Cardiac muscle cell (in vitro differentiated cells and primary cell): ENCODE measurements around the gene SLC66A3. TPM values are rescaled to one million over a fixed set of nuclear protein-coding genes. Genes with fewer than 3 reads are reported as not detected.

Experiments used
- DNase-seq, 2 donors: peaks; one replicate each; pipeline versions ENCODE4 v3.0.0 to v3.0.0-alpha.2; 2010 to 2017; ENCODE audit warnings: low read depth in 1 of 2, low spot score in 1 of 2
- H3K27ac ChIP-seq: fragments of 200-600 bp; sonication (generic); 2 replicates; pipeline ENCODE4 v1.5.1; 2016
- H3K27me3 ChIP-seq: fragments of 200-600 bp; sonication (generic); 2 replicates; pipeline ENCODE4 v1.6.0; 2016; ENCODE audit warnings: control low read depth
- H3K36me3 ChIP-seq: fragments of 200-600 bp; sonication (generic); 2 replicates; pipeline ENCODE4 v1.5.1; 2016; ENCODE audit warnings: control low read depth
- H3K4me1 ChIP-seq: fragments of 200-600 bp; sonication (generic); 2 replicates; pipeline ENCODE4 v1.8.1; 2017; ENCODE audit warnings: low read depth, mild to moderate bottlenecking, mixed run types
- H3K4me3 ChIP-seq: fragments of 200-600 bp; sonication (generic); 2 replicates; pipeline ENCODE4 v1.5.1; 2016; ENCODE audit warnings: mild to moderate bottlenecking
- H3K9me3 ChIP-seq: fragments of 200-600 bp; sonication (generic); 2 replicates; pipeline ENCODE4 v1.5.1; 2017; ENCODE audit warnings: low read depth, mild to moderate bottlenecking, control low read depth
- polyA plus RNA-seq: library from polyadenylated mRNA; unstranded; fragments of >200 nt; fragmentation: Nextera tagmentation; extraction: Ambion mirVana; gene quantifications from 2 replicates; pipeline ENCODE4 v1.2.1, GENCODE V29; 2016
- total RNA-seq: library from RNA; depleted of rRNA; stranded (reverse); fragments of >200 nt; gene quantifications from 2 replicates; pipeline ENCODE4 v1.2.3, GENCODE V29; 2016
- TF ChIP-seq, protein P1 (sequence below): IDR thresholded peaks from 2 replicates; pipeline ENCODE4 v1.5.1; 2012; ENCODE audit warnings: low read depth, mild to moderate bottlenecking, low read length

SLC66A3 gene
- total RNA-seq (14.9 and 16.7 TPM in 2 replicates), polyA plus RNA-seq (7.1 and 15.5 TPM in 2 replicates)

DNA sequence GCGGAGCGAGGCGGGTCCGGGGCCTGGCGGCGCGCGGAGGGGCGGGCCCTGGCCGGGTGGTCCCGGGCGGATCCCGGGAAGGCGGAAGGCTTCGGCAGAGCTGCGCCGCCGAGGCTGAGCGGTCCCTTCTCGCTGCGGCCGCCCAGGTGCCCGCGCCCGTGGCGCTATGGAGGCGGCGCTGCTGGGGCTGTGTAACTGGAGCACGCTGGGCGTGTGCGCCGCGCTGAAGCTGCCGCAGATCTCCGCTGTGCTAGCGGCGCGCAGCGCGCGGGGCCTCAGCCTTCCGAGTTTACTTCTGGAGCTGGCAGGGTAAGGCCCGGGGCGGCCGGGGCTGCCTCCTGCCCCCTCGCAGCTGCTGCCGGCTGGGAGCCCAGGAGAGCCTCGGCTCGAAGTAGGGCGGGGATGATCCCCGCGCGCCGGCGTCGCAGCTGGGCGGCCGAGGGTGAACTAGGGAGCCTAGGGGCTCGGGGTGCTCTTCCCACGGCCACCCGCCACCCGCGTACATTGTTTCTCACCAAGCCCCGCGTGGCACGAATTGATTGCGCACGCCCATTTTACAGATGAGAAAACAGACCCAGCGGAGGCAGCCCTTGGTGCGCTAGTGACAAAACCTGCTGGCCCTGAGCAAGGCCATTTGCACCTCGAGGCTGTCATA is at the start of gene SLC66A3:
SLC66A3 (plus strand) TSS at position 87 of the 655 bp plus-strand sequence; CDS start at position 167, 80 bp downstream.
- H3K27ac ChIP-seq = peak within 1 kb of the TSS; percentile 67
- TF ChIP-seq, protein P1, sequence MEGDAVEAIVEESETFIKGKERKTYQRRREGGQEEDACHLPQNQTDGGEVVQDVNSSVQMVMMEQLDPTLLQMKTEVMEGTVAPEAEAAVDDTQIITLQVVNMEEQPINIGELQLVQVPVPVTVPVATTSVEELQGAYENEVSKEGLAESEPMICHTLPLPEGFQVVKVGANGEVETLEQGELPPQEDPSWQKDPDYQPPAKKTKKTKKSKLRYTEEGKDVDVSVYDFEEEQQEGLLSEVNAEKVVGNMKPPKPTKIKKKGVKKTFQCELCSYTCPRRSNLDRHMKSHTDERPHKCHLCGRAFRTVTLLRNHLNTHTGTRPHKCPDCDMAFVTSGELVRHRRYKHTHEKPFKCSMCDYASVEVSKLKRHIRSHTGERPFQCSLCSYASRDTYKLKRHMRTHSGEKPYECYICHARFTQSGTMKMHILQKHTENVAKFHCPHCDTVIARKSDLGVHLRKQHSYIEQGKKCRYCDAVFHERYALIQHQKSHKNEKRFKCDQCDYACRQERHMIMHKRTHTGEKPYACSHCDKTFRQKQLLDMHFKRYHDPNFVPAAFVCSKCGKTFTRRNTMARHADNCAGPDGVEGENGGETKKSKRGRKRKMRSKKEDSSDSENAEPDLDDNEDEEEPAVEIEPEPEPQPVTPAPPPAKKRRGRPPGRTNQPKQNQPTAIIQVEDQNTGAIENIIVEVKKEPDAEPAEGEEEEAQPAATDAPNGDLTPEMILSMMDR = no peak
- H3K9me3 ChIP-seq = no peaks in the 10 kb centered on the region
- H3K4me1 ChIP-seq = no peaks in the 10 kb centered on the region
- H3K36me3 ChIP-seq = no peaks in the 10 kb centered on the region
- peak within 1 kb of the TSS; percentile 34 for H3K4me3 ChIP-seq
- DNase-seq = peak; percentile 95
- H3K27me3 ChIP-seq = peaks cover 4% of the 10 kb centered on the region

DNA sequence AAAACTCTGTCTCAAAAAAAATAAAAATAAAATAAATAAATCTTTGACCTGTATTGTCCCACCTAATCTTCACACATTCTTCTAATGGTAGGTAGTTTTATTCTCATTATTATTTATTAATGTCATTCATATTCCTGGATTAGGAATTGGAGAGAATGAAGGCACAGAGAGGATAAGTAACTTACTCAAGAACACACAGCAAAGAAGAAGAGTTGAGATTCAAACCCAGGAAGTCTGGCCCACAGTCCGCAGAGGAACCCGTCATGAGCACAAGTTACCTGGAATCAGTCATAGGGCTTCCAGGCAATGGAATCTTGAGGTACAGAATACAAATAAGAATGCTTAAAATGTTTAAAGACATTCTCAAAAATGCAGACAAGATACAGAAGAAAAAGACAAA is 46.3 kb upstream of the SLC66A3 start:
- no peaks in the 10 kb centered on the region for H3K4me1 ChIP-seq
- DNase-seq = no peak
- no peaks in the 10 kb centered on the region for H3K9me3 ChIP-seq
- TF ChIP-seq, protein P1 = no peak
- H3K36me3 ChIP-seq = no peaks in the 10 kb centered on the region
- H3K4me3 ChIP-seq = no peak overlapping the region
- no peaks in the 10 kb centered on the region for H3K27me3 ChIP-seq
- H3K27ac ChIP-seq = no peak overlapping the region

DNA sequence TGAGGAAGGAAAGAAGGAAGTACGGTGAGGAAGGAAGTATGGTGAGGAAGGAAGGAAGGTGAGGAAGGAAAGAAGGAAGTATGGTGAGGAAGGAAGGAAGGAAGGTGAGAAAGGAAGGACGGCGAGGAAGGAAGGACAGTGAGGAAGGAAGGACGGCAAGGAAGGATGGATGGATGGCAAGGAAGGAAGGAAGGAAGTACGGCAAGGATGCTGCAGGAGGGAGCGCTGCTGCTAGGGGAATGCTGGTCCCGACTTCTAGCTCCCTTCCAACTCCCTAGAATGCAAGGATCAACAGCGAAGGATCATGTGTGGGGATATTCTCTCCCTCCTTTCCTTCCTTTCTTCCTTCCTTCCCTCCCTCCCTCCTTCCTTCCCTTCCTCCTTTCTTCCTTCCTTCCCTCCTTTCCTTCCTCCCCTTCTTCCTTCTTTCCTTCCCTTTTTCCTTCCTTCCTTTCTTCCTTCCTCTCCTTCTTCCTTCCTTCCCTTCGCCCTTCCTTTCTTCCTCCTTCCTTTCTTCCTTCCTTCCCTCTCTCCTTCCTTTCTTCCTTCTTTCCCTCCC is 42.3 kb upstream of the SLC66A3 start:
- no peak overlapping the region for H3K4me3 ChIP-seq
- H3K9me3 ChIP-seq = no peaks in the 10 kb centered on the region
- no peak overlapping the region for H3K27ac ChIP-seq
- no peaks in the 10 kb centered on the region for H3K27me3 ChIP-seq
- TF ChIP-seq, protein P1 = no peak
- H3K4me1 ChIP-seq = no peaks in the 10 kb centered on the region
- DNase-seq = no peak
- H3K36me3 ChIP-seq = no peaks in the 10 kb centered on the region

DNA sequence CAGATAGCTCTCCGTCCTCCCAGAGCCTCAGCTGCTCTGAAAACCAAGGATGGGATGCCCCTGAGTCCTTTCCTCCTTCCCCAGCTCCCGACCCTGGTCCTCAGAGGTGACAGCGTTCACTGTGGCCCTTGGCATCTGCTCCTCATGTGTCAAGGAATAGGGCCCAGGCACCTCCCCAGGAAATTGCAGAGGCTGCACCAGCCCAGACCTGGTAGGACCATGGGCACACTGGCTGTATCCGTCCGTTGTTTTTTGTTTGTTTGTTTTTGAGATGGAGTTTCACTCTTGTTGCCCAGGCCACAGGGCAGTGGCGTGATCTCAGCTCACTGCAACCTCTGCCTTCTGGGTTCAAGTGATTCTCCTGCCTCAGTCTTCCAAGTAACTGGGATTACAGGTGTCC is 37.5 kb upstream of the SLC66A3 start:
- H3K36me3 ChIP-seq = no peaks in the 10 kb centered on the region
- H3K4me1 ChIP-seq = no peaks in the 10 kb centered on the region
- H3K27me3 ChIP-seq = peaks cover 8% of the 10 kb centered on the region
- DNase-seq = no peak
- TF ChIP-seq, protein P1 = no peak
- H3K27ac ChIP-seq = no peak overlapping the region
- H3K4me3 ChIP-seq = no peak overlapping the region
- H3K9me3 ChIP-seq = no peaks in the 10 kb centered on the region

DNA sequence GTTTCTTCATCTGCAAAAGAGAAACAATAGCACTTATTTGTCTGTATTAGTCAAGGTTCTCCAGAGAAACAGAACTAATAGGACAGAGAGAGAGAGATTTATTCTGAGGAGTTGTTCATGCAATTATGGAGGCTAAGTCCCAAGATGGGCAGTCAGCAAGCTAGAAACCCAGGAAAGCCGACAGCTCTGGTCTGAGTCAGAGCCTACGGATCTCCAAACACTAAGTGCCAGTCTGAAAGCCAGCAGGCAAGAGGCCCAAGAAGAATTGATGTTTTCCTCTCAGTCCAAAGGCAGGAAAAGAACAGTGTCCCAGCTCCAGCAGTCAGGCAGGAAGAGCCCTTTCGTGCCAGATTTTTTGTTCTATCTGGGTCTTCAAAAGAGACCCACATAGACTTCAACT is 36.5 kb upstream of the SLC66A3 start:
- Histone ChIP-seq H3K36me3 (no peaks in the 10 kb centered on the region), H3K9me3 (no peaks in the 10 kb centered on the region), H3K4me1 (no peaks in the 10 kb centered on the region), H3K27me3 (peaks cover 8% of the 10 kb centered on the region), H3K27ac (no peak overlapping the region), H3K4me3 (no peak overlapping the region)
- TF ChIP-seq, protein P1 = no peak
- no peak for DNase-seq
